ENCODE measurements around the gene PCDH8.
"Not testable (repeated sequence)": the region's sequence is repeated elsewhere in the genome, so short reads cannot be mapped to it uniquely, and the experiment has no call there.

The PCDH8 gene

DNA sequence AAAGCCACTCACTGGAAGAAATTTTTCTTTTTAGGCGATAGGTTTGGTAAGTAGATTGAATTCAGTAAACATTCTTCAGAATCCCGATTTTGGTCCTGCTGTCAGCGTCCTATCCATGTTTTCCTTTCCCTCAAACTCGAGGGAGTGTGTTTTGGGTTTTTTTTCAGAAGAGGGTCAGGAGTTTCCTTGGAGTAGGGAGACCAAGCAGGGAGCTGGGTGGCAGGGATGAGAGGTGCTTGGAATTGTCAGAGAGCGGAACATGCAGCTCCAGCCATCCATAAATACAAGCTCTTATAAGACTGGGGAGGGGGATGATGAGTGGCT lies 1.6 kb upstream of the PCDH8 start:
- DNase-seq = no peak

DNA sequence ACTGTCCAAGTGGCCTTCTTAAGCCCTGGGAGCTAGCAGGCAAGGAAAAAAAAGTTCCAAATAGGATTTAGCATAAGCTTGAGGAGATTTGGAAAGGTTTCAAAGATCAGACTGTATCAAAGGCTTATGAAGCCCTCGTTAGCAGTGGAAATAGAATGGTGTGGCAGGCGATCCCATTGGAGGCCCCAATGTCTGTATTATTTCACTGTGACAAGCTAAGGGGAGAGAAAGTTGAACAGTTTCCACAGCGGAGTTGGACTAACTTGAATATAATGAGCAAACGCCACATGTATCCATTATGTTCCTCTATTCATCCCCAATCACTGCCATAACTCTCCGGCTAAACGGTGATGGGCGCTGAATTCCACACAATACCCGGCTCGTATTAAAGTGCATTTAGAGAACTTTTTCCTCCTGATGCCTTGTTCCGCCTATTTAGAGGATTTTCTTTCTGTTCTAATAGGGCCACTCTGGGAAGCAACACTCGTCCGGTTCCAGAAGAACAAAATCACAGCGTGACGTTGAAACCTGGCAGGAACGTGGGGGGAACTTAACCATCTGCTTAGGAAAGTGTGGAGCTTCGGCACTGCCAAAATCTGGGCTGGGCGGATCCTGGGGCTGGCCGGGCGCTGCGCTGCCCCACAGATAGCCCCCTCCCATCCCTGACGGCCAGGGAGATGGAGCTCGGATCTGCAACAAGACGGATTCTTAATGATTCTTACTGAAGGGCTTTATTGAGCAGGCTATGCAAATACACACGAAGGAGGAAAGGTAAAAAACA lies 1.0 kb upstream of the PCDH8 start:
- no peak for DNase-seq

DNA sequence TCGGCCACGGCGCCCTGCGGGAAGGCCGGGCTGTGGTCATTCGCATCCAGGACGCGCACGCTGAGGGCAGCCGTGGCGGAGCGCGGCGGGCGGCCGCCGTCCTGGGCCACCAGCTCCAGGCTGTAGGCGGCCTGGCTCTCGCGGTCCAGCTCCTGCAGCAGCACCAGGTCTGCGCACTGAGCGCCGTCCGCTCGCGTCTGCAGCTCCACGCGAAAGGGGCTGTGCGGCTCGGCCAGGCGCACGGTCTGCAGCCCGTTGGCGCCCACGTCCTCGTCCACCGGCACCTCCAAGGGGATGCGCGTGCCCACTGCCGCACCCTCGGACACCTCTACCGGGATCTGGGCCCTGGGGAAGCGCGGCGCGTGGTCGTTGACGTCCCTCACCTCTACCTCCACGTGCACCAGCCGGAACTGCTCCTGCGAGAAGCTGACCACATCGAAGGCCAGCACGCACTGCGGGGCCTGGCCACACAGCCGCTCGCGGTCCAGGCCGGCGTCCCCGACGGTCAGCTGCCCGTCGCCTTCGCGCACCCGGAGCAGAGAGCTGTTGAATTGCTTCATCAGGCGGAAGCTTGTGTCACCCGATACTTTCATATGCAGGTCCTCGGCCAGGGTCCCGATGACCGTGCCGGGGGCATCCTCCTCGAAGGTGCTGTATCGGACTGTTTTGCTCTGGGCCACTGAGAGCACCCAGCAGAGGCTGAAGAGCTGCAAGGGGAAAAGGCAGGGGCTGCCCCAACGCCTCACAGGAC lies 583 bp downstream of the PCDH8 start:
- no peak for DNase-seq

DNA sequence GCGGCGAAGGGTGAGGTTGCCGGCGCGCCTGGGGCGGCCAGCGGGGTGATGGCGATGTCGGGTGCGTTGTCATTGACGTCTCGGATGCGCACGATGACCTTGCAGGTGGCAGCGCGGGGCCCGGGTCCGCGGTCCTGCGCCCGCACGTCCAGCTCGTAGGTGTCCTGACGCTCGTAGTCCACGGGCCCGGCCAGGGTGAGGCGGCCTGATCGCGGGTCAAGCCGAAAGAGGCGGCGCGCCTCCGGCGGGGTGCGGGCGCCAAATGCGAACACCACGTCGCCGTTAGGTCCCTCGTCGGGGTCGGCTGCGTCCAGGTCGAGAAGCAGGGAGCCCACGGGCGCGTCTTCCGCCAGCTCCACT lies 1.1 kb downstream of the PCDH8 start:
- no peak for DNase-seq

DNA sequence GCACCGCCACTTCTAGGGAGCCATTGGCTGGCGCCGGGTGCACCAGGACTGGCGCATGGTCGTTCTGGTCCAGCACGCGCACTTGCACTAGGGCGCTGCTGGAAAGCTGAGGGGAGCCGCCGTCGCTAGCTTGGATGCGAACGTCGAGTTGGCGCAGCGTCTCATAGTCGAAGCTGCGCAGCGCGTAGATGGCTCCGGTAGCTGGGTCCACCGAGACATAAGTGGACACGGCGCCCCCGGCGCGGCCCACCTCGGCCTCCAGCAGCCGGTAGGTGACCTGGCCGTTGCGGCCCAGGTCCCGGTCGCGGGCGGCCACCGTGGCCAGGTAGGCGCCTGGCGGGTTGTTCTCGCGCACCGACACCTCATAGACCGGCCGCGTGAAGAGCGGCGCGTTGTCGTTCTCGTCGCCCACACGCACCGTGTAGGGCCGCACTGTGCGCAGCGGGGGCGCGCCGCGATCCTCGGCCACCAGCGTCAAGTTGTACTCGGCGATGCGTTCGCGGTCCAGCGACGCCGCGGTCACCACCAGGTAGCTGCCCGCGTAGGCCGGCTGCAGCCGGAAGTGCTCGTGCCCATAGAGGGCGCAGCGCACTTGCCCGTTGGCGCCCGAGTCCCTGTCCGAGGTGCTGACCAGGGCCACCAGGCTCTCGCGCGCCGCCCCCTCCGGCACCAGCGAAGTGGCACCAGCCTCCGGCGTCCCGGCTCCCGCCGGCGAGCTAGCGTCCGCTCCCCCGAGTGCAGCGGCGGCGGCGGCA lies 1.7 kb downstream of the PCDH8 start:
- DNase-seq = peak in 1 of 2 donors; percentile 44

DNA sequence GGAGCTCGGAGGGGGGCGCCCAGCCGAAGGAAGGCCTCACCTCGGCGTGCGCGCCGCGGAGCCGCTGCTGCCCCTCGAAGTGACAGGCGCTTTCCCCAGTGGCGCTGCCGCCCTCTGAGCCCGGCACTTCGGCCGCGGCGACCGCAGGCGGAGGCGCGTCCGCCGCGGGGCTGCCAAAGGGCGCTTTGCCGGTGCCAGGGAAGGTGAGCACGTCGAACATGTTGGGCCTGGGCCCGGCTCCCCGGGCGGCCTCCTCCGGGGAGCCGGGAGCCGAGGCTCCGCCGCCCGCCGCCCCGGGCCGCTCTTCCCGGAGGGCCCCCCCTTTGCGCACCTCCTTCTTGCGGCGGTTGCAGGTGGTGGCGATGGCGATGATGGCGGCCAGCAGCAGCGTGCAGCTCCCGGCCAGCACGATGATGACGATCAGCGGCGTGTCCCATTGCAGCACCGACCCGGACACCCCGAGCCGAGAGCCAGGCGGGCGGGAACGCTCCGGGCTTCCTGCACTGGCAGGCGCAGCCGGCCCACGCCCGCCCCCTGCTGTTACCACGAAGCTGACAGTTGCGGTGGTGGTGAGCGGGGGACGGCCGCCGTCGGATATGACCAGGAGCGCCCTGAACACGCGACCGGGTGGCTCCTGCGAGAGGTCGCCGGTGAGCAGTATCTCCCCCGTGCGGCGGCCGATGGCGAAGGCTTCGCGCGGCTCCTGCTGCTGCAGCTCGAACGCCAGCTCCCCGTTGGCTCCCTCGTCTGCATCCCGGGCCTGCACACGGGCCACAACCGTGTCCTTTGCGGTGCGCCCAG lies 2.5 kb downstream of the PCDH8 start:
- DNase-seq = no peak

DNA sequence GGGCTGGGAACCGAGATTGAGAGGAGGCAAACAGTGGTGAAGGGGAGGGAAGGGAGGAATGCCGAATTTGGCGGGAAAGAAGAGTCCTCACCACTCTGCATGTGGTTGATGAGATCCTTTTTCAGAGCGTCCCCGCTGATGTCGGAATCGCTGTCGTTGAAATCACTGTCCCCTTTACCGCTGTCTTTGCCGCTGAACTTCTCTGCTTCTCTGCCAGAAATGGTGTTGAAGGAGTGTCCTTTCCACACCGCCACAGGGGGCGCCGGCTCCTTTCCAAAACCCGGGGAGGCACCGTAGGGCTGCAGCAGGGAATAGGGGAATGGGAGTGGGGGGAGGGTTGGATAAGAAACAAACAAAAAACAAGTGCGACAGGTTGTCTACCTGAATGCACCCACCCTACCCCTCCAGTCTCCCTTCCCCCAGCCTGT lies 3.1 kb downstream of the PCDH8 start:
- DNase-seq = no peak

DNA sequence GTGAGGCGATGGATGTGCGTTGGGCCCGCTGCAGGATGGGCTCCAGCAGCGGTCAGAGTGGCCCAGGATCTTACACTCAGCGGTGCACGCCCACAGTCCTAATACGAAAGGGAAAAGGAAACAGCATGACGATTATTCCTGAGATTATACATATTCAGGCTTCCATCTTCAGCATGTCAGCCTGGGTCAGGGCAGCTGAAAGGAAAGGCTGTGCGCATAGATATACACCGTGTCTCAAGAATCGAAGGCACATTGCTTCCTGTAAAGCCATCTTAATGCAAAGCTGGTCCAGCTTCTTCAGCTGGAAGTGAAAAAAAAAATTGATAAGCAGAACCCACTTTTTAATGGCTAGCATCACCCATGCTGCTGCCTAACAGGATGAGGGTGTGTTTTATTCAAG lies 3.6 kb downstream of the PCDH8 start:
- no peak for DNase-seq

DNA sequence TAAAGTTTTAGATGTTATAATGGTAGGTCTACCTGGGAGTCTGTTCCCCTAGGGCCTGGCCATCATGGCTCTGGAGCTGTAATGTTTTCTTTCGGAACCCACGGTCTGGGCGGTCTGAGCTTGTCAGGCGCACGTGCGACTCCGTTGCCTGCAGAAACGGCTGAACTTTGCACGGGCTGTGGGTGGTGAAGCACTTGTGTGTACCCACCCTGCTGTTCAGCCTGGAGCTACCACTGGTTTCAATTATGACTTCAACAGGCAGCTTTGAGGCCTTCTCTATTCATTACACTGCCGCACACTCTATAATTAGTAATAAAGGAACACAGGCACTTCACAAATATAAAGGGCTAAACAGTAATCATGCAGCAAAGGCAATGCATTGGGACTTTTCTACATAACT lies 6.0 kb downstream of the PCDH8 start:
- no peak for DNase-seq

DNA sequence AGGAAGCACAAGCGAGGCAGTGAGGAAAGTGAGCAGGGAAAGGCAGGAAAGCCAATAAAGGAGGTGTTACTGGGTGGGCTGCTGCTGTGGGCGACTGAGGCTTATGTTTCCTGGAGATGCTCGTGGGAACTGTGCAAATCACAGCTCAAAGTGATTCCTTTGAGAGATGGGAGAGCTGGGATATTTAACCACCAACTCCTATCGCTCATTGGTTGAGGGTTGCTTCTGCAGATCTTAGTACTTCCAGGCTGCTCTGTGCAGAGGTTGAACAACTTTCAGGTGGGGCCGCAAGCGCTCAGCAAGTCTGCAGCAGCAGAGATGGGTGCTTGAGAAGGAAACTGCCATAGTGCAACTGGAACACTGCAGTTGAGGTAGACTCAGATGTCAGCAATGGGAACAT lies 8.4 kb downstream of the PCDH8 start:
- no peak for DNase-seq

DNA sequence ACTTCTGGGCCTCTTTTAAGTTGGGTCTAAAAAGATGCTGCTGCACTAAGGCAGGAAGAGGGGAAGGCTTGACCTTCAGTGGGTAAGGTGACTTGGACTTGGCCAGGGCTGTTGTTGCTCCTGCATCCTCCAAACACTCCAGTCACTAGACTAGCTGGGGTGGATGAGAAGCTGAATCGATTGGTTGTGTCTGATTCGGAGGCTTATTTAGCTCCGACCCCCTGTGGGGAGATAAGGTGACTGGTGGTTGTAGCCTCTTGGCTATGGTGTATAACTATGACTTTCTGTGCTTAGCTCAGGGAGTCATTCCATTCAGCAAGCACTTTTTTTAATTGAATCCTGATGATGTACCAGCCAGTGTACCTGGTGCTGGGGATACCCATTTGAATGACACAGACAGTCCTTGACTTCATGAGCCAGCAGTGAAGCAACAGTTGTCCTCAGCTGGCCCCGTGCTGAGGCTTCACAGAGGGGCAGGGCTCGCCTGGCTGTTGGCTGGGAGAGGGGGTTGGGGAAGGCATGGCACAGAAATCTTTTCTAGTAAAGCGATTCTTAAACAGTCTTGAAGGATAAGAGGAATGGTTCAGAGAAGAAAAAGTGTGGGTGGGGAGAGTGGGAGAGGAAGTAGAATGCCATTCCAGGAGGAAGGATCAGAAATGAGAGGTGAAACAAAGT lies 9.9 kb downstream of the PCDH8 start:
- DNase-seq = no peak

DNA sequence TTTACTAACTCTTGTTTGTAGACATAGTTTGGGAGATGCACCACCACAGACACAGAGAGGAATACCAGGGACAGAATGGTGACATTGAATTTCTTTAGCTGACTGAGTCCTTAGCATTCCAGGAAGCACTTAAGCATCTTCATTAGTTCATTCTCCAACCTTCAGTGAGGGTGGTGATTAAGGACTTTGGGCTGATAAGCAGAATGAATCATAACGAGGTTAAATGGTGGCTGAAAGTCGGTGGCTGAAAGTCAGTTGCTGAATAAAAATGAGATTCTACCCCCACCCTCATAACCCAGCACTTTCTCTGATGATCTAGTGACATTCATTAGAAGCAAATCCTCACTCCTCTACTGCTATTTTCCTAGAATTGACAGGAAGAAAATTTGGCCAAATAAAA lies 10.6 kb downstream of the PCDH8 start:
- DNase-seq = no peak

DNA sequence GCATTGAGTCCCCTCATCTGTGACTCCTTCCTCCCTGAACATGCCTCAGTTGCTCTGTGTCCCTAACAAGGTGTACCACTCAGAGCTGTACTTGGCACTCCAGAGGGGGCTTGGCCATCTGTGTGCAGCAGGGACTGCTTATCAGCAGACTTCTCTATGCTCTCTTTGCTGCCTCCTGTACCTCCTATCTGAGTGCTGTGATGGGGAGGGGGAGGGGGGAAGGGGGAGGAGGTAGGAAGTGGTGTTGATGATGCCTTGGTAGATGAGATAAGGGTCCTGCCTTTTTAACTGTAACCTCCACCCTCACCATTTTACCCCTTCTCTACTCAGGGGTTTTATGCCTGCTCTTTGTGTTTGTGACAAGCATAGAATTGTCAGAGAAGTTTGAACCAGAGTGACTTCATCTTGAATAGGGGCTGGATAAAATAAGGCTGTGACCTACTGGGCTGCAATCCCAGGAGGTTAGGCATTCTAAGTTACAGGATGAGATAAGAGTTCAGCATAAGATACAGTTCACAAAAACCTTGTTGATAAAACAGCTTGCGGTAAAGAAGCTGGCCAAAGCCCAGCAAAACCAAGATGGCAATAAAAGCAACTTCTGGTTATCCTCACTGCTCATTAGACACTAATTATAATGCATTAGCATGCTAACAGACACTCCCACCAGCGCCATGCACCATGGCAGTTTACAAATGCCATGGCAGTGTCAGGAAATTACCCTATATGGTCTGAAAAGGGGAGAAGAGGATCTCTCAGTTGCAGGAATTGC lies 13.2 kb downstream of the PCDH8 start:
- DNase-seq = no peak

DNA sequence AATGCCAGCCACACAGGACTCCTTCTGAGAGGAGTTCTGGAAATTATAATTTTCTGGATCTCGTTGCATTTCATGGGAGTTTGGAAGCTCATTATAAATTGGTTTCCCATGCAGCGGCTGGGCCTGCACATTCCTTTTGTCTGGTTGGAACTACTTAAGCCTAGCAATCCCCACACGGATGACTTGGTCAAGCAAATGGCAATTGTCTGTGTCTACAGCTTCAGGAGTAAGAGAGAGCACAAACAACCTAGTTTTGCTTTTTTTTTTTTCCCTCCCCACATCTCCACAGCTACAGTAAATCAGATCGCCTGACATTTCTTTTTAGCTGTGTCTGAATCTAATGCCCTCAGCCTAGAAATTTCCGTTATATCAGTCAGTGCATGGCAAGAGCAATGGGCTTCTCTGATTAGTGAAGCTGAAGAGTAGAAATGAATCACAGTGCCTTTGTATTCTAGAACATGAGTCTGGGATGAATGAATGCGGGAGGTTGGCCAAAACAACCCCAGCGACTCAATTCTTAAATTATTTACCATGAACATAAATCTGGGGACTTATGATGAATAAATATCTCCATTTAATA lies 15.1 kb downstream of the PCDH8 start:
- DNase-seq = no peak

DNA sequence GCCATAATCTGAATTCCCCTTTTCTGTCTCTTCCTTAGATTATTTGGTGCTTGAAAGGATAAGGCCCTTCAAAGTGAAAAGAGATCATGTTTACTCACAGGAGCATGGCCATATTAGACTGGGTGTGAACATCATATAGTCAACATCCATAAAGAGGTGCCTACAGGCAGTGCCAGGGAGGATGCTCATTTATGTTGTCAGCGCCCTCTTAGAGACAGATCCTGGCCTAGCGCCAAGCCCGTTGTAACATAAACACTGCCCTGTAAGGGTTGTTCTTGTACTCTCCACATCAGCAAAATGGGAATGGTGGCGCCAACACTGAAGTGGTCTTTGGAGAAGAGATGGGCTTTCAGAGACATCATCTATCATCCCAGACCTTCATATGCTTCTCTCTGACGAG lies 16.1 kb downstream of the PCDH8 start:
- DNase-seq = no peak

DNA sequence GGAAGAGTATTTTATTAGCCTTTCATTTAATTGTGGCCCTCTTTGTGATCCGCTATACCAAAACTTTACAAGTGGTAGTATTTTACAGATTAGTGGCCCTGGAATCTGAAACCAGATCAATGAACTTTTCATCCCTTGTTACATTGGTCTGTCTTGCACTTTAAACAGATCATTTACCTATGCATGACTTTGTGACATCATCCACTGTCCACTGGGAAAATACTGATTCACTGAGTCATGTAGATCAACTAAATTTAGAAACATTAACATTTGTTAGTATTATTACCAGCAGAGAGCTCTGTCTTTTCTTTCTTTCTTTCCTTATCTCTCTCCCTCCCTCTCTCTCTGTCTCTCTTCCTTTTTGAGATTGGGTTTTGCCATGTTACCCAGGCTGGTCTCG lies 17.5 kb downstream of the PCDH8 start:
- no peak for DNase-seq

DNA sequence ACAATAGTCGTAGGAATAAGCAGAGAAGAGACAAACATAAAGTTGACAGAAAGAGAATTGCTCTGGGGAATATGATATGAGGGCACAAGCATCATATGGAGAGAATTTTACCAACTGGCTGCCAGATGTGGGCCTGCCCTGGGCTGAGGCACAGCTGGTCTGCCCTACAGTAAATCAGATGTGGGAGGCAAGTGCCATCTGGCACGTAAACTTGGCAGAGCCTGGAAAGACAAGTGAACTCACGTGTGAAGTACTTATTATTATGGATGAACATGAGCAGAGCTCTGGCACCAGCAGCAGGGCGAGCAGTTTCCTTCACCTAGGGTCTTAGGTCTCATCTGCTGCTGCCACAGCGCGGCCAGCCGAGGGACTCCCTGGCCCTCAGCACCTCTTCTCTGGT lies 20.6 kb downstream of the PCDH8 start:
- no peak for DNase-seq

DNA sequence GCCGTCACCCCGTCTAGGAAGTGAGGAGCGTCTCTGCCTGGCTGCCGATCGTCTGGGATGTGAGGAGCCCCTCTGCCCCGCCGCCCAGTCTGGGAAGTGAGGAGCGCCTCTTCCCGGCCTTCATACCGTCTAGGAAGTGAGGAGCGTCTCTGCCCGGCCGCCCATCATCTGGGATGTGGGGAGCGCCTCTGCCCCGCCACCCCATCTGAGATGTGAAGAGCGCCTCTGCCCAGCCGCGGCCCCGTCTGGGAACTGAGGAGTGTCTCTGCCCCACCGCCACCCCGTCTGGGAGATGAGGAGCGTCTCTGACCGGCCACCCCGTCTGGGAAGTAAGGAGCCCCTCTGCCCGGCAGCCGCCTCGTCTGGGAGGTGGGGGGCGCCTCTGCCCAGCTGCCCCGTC lies 30.6 kb downstream of the PCDH8 start:
- DNase-seq = not testable (repeated sequence)

DNA sequence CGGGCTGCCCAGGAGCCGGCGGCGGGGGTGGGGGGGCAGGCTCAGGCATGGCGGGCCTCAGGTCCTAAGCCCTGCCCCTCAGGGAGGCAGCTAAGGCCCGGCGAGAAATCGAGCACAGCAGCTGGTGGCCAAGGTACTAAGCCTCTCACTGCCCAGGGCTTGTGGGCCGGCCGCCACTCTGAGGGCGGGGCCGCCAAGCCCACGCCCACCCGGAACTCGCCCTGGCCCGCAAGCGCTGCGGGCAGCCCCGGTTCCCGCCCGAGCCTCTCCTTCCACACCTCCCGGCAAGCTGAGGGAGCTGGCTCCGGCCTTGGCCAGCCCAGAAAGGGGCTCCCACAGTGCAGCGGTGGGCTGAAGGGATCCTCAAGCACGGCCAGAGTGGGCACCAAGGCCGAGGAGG lies 33.1 kb downstream of the PCDH8 start:
- no peak for DNase-seq

DNA sequence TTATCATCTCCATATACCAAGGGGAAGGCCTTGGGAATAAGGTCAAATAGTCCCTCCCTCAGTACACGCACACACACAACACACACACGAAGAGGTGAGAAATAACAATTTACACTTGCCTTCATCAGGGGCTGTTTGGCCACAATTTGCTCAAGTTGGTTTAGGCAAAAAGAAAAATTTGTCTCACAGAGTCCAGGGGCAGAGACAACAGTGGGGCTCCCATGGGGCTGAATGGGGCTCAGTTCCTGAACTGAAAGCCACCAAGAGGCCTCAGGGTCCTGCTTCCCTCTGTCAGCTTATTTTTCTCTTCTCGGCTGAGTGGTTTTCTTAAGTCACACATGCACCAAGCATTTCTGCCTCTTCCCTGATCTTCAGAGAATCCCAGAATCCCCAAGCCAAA lies 35.5 kb downstream of the PCDH8 start:
- DNase-seq = no peak

DNA sequence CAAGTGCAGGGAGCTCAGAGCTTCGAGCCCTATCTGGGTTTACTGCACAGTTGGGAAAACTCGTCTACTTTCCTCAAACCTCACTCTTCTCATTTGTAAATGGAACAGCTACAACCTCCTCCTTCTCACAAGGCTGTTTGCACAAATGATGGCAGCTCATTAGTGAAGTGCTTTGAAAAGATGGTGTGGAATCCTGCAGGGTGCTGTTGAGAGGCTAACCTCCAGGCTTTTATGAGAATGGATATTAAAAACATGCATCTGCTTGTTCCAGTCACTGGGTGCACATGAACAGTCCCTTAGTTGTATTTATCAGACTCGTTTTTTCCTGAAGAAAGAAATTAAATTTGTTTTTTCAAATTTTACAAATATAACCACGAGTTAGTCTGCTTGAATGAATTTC lies 36.6 kb downstream of the PCDH8 start:
- DNase-seq = no peak
